Left lung (tissue), 10 donors: ENCODE results near the gene GATA2. TPM values are rescaled to one million over a fixed set of nuclear protein-coding genes. Genes with fewer than 3 reads are reported as not detected.

Source experiments
- ATAC-seq: fragments of 200-7000 bp; cut with Tn5 transposase; one replicate; pipeline ENCODE4 v1.9.1; 2020; ENCODE audit warnings: moderate library complexity
- DNase-seq, 4 donors: peaks; one replicate each; pipeline ENCODE4 v3.0.0-alpha.2; 2013 to 2020
- H3K27ac ChIP-seq, 2 donors: fragments of 200-600 bp; sonication (generic) in 1 of 2; one replicate each; pipeline versions ENCODE4 v1.5.0 to v1.8.0; 2020 to 2021
- H3K27me3 ChIP-seq, 2 donors: fragments of 200-600 bp; sonication (generic) in 1 of 2; one replicate each; pipeline versions ENCODE4 v1.5.0 to v1.8.0; 2020 to 2021
- H3K36me3 ChIP-seq, 2 donors: fragments of 200-600 bp; sonication (generic) in 1 of 2; one replicate each; pipeline versions ENCODE4 v1.5.0 to v1.8.0; 2020 to 2021
- H3K4me1 ChIP-seq, 2 donors: fragments of 200-600 bp; one replicate each; pipeline ENCODE4 v1.8.0; 2021
- H3K4me3 ChIP-seq, 2 donors: fragments of 200-600 bp; sonication (generic) in 1 of 2; one replicate each; pipeline versions ENCODE4 v1.5.0 to v1.8.0; 2020 to 2021; ENCODE audit warnings: mild to moderate bottlenecking in 1 of 2
- H3K9me3 ChIP-seq, 2 donors: fragments of 200-600 bp; sonication (generic) in 1 of 2; one replicate each; pipeline versions ENCODE4 v1.5.0 to v1.8.0; 2020 to 2021
- intact Hi-C, 2 donors: fragments of 100-400 bp; cut with DNase I; formaldehyde crosslinking; loops; one replicate each; pipeline versions ENCODE4 v1.11.2 to v1.14.2; 2022
- polyA plus RNA-seq, 6 donors: library from polyadenylated mRNA; unstranded; fragments of 120-200 nt; gene quantifications; one replicate each; pipeline ENCODE4 v1.2.1, GENCODE V29; 2013; ENCODE audit not compliant: insufficient read length in 6 of 6
- total RNA-seq, 2 donors: library from RNA; stranded (reverse); fragmentation: NEBNext Ultra II Directional; extraction: Animal tissue kit (Norgen Biotek cat#: 25700); gene quantifications; one replicate each; pipeline ENCODE4 v1.2.1, GENCODE V29; 2021
- TF ChIP-seq, protein P1 (sequence below), 2 donors: fragments of 200-600 bp; sonication (generic) in 1 of 2; IDR thresholded peaks; one replicate each; pipeline versions ENCODE4 v1.5.0 to v1.8.0; 2021; ENCODE audit warnings: antibody characterized with exemption in 2 of 2
- donor health status: DM: no; HTN: yes; CAD: no.
- donor health status: DM: no; HTN: no; CAD: no.

The GATA2 gene
- total and polyA plus RNA-seq, 8 donors = 9.2 to 43.0 (median 15.1) TPM

DNA sequence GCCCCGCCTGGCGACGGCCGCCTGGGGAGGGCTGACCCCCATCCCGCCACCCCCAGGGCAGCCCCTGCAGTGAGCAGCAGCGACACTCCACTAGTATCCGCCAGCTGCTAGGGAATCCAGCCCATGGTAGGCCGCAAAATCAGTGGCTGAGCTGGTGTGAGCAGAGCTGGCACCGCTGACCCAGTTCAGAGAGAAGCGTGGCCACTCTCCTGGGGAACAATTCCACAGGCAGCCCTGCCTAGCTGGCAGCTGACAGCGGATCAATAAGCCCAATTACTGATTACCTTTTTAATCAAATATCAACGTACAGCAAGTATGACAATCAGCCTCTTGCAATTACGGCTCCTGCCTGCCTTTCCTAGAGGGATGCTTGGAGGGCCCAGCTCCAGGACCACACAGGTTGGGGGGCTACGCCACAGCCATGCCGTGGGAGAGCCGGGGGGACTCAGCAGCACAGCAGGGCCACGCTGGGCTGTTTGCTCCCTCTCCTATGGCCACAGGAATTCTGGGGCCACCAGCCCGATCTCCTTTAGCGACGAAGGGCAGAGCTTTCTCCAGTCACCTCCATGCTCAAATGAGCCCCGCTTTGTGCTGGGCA lies 40.2 kb downstream of the GATA2 start:
- Histone ChIP-seq H3K4me3 (no peak overlapping the region), H3K27ac (no peak overlapping the region), H3K27me3 (peaks cover 0 to 50% of the 10 kb centered on the region in 2 donors), H3K36me3 (no peaks in the 10 kb centered on the region), H3K4me1 (no peaks in the 10 kb centered on the region), H3K9me3 (no peaks in the 10 kb centered on the region)
- no peak for ATAC-seq
- intact Hi-C loops = no loop called here
- TF ChIP-seq, protein P1, sequence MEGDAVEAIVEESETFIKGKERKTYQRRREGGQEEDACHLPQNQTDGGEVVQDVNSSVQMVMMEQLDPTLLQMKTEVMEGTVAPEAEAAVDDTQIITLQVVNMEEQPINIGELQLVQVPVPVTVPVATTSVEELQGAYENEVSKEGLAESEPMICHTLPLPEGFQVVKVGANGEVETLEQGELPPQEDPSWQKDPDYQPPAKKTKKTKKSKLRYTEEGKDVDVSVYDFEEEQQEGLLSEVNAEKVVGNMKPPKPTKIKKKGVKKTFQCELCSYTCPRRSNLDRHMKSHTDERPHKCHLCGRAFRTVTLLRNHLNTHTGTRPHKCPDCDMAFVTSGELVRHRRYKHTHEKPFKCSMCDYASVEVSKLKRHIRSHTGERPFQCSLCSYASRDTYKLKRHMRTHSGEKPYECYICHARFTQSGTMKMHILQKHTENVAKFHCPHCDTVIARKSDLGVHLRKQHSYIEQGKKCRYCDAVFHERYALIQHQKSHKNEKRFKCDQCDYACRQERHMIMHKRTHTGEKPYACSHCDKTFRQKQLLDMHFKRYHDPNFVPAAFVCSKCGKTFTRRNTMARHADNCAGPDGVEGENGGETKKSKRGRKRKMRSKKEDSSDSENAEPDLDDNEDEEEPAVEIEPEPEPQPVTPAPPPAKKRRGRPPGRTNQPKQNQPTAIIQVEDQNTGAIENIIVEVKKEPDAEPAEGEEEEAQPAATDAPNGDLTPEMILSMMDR (IDR thresholded peaks at IDR 0.05) = no peak
- peak in 1 of 4 donors; percentile 40 for DNase-seq

GRCh38 chr3:128452120-128452519 lies 40.9 kb downstream of the GATA2 start:
- no peak for ATAC-seq
- Histone ChIP-seq H3K4me3 (no peak overlapping the region), H3K36me3 (no peaks in the 10 kb centered on the region), H3K4me1 (no peaks in the 10 kb centered on the region), H3K9me3 (no peaks in the 10 kb centered on the region), H3K27ac (no peak overlapping the region), H3K27me3 (peaks cover 0 to 49% of the 10 kb centered on the region in 2 donors)
- no peak for DNase-seq
- TF ChIP-seq, protein P1 (IDR thresholded peaks at IDR 0.05) = no peak
- intact Hi-C loops = no loop called here

- Histone ChIP-seq H3K36me3 (no peaks in the 10 kb centered on the region), H3K27ac (no peak overlapping the region), H3K4me3 (no peak overlapping the region), H3K27me3 (peaks cover 0 to 19% of the 10 kb centered on the region in 2 donors), H3K9me3 (no peaks in the 10 kb centered on the region), H3K4me1 (no peaks in the 10 kb centered on the region)
- DNase-seq (peak in 1 of 4 donors; percentile 40), ATAC-seq (no peak)
- TF ChIP-seq, protein P1 (IDR thresholded peaks at IDR 0.05) = no peak
- intact Hi-C loops = no loop called here
Observed at GRCh38 chr3:128449111-128449638, 43.8 kb downstream of the GATA2 start.

DNA sequence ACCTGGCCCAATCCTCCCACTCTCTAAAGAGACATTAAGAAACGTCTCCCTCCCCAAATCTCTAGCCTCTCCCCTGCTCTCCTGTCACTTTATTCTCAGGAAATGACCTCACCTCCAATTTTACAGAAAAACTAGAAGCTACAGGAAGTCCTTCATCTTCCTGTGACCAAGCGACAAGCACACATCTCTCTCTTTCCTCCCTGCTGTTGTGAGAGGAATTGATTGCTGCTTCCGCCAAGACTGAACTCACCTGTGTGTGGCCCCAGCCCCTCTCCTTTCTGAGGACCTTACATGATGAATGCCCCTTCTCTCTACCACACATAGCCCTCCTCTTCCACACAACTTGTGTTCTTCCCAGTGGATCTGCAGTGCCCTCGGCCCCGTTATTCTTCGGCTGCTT lies 44.5 kb downstream of the GATA2 start:
- intact Hi-C loops = no loop called here
- no peak overlapping the region for H3K4me3 ChIP-seq
- no peaks in the 10 kb centered on the region for H3K36me3 ChIP-seq
- H3K9me3 ChIP-seq = no peaks in the 10 kb centered on the region
- H3K27me3 ChIP-seq = peaks cover 0 to 12% of the 10 kb centered on the region in 2 donors
- TF ChIP-seq, protein P1 (IDR thresholded peaks at IDR 0.05) = no peak
- no peaks in the 10 kb centered on the region for H3K4me1 ChIP-seq
- DNase-seq (peak in 1 of 4 donors; percentile 19), ATAC-seq (no peak)
- H3K27ac ChIP-seq = no peak overlapping the region

- no peak for ATAC-seq
- no peaks in the 10 kb centered on the region for H3K4me1 ChIP-seq
- no peak for DNase-seq
- TF ChIP-seq, protein P1 (IDR thresholded peaks at IDR 0.05) = no peak
- intact Hi-C loops = no loop called here
- H3K27ac ChIP-seq = no peak overlapping the region
- H3K36me3 ChIP-seq = no peaks in the 10 kb centered on the region
- H3K4me3 ChIP-seq = no peak overlapping the region
- no peaks in the 10 kb centered on the region for H3K9me3 ChIP-seq
- peaks cover 0 to 3% of the 10 kb centered on the region in 2 donors for H3K27me3 ChIP-seq
Observed at GRCh38 chr3:128447561-128448013, 45.4 kb downstream of the GATA2 start.
